Hepatocyte (in vitro differentiated cells): Measurements from ENCODE around the gene RPS6KA2. TPM values are rescaled to one million over a fixed set of nuclear protein-coding genes. Genes with fewer than 3 reads are reported as not detected.

Source experiments
- DNase-seq: peaks from one replicate; pipeline ENCODE4 v3.0.0-alpha.2; 2016; ENCODE audit warnings: low spot score
- H2AFZ ChIP-seq: fragments of 200-600 bp; sonication (generic); 2 replicates; pipeline ENCODE4 v1.6.0; 2016; ENCODE audit warnings: antibody characterized with exemption, mild to moderate bottlenecking
- H3K27ac ChIP-seq: fragments of 200-600 bp; sonication (generic); 2 replicates; pipeline ENCODE4 v1.5.1; 2016; ENCODE audit warnings: mild to moderate bottlenecking
- H3K27me3 ChIP-seq: fragments of 200-600 bp; sonication (generic); 2 replicates; pipeline ENCODE4 v1.6.1; 2016
- H3K36me3 ChIP-seq: fragments of 200-600 bp; sonication (generic); replicated peaks from 2 replicates; pipeline ENCODE4 v1.5.1; 2016; ENCODE audit warnings: low read depth; ENCODE audit not compliant: insufficient read depth
- H3K4me1 ChIP-seq: fragments of 200-600 bp; sonication (generic); 2 replicates; pipeline ENCODE4 v1.5.1; 2016; ENCODE audit warnings: mild to moderate bottlenecking, moderate library complexity; ENCODE audit not compliant: insufficient read depth
- H3K4me2 ChIP-seq: fragments of 200-600 bp; sonication (generic); 2 replicates; pipeline ENCODE4 v1.6.0; 2016
- H3K4me3 ChIP-seq: fragments of 200-600 bp; sonication (generic); 2 replicates; pipeline ENCODE4 v1.5.1; 2016; ENCODE audit warnings: mild to moderate bottlenecking
- H3K79me2 ChIP-seq: fragments of 200-600 bp; sonication (generic); 2 replicates; pipeline ENCODE4 v1.6.0; 2017; ENCODE audit warnings: mild to moderate bottlenecking
- H3K9me2 ChIP-seq: fragments of 200-600 bp; sonication (generic); replicated peaks from 2 replicates; pipeline ENCODE4 v1.6.0; 2017; ENCODE audit warnings: mild to moderate bottlenecking; ENCODE audit not compliant: insufficient read depth
- H3K9me3 ChIP-seq: fragments of 200-600 bp; sonication (generic); 2 replicates; pipeline ENCODE4 v1.5.1; 2016; ENCODE audit warnings: low read depth, mild to moderate bottlenecking
- H4K20me1 ChIP-seq: fragments of 200-600 bp; sonication (generic); 2 replicates; pipeline ENCODE4 v1.6.0; 2016; ENCODE audit warnings: mild to moderate bottlenecking; ENCODE audit not compliant: insufficient read depth, poor library complexity, severe bottlenecking
- EZH2 ChIP-seq: fragments of 200-600 bp; sonication (generic); IDR thresholded peaks from 2 replicates; pipeline ENCODE4 v1.6.1; 2016; ENCODE audit warnings: antibody characterized with exemption, mild to moderate bottlenecking, borderline replicate concordance
- EZH2phosphoT487 ChIP-seq: fragments of 200-600 bp; sonication (generic); IDR thresholded peaks from one replicate; pipeline ENCODE4 v1.6.1; 2018; ENCODE audit warnings: antibody characterized with exemption, mild to moderate bottlenecking, low read depth, moderate library complexity; ENCODE audit not compliant: unreplicated experiment, severe bottlenecking
- WGBS: methylation state at CpG from one replicate; pipeline ENCODE4 v1.1.6; 2016; ENCODE audit warnings: low lambda C conversion rate; ENCODE audit errors: missing lambda C conversion rate; 5-methylcytosine and 5-hydroxymethylcytosine counted together
- polyA plus RNA-seq: library from polyadenylated mRNA; unstranded; fragments of >200 nt; fragmentation: Nextera tagmentation; extraction: Ambion mirVana; gene quantifications from 2 replicates; pipeline ENCODE4 v1.2.1, GENCODE V29; 2016
- total RNA-seq: library from RNA; depleted of rRNA; stranded (reverse); fragments of >200 nt; gene quantifications from 2 replicates; pipeline ENCODE4 v1.2.3, GENCODE V29; 2014
- TF ChIP-seq, protein P1 (sequence below): fragments of 200-600 bp; sonication (generic); IDR thresholded peaks from 2 replicates; pipeline ENCODE4 v1.5.1; 2016; ENCODE audit warnings: antibody characterized with exemption, mild to moderate bottlenecking; ENCODE audit not compliant: poor library complexity

The RPS6KA2 gene
- total and polyA plus RNA-seq, 2 experiments from 2014 or later: 27.7 to 29.2 TPM

DNA sequence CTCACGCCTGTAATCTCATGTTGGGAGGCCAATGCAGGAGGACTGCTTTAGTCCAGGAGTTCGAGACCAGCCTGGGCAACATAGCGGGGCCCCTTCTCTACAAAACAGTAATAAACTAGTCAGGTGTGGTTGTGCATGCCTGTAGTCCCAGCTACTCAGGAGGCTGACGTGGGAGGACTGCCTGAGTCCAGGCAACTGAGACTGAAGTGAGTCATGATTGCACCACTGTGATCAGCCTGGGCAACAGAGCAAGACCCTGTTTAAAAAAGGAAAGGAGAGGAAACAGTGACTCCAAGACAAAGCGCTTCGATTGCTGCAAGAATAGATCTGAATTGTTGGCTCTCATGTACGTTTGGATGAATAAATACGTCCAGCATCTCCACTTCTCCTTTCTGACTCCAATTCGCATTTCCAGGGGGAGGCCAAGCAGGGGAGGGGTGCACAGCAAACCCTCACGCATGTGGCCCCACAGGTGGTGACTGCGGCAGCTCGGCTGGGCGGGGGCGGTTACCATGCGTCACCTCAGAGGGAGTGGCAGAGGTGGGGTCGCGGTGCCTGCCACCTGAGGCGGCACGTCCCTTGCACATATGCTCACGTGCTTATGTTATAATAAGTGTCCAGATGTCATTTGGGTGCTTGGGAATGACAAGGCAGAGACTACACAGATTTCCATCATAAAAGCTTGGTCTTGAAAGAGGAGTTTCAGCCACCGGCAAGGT lies 149.2 kb downstream of the RPS6KA2 start:
- no peaks in the 10 kb centered on the region for H3K4me1 ChIP-seq
- H2AFZ ChIP-seq: no peak overlapping the region
- H3K27me3 ChIP-seq: no peaks in the 10 kb centered on the region
- TF ChIP-seq EZH2 (no peak), EZH2phosphoT487 (no peak)
- TF ChIP-seq, protein P1, sequence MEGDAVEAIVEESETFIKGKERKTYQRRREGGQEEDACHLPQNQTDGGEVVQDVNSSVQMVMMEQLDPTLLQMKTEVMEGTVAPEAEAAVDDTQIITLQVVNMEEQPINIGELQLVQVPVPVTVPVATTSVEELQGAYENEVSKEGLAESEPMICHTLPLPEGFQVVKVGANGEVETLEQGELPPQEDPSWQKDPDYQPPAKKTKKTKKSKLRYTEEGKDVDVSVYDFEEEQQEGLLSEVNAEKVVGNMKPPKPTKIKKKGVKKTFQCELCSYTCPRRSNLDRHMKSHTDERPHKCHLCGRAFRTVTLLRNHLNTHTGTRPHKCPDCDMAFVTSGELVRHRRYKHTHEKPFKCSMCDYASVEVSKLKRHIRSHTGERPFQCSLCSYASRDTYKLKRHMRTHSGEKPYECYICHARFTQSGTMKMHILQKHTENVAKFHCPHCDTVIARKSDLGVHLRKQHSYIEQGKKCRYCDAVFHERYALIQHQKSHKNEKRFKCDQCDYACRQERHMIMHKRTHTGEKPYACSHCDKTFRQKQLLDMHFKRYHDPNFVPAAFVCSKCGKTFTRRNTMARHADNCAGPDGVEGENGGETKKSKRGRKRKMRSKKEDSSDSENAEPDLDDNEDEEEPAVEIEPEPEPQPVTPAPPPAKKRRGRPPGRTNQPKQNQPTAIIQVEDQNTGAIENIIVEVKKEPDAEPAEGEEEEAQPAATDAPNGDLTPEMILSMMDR: no peak
- H4K20me1 ChIP-seq: no peaks in the 10 kb centered on the region
- no peak overlapping the region for H3K4me2 ChIP-seq
- WGBS: 96% methylated on average over 21 of the region's 21 CpGs
- H3K79me2 ChIP-seq: no peaks in the 10 kb centered on the region
- DNase-seq: no peak
- no peaks in the 10 kb centered on the region for H3K9me3 ChIP-seq
- no peaks in the 10 kb centered on the region for H3K36me3 ChIP-seq
- no peak overlapping the region for H3K4me3 ChIP-seq
- no peaks in the 10 kb centered on the region for H3K9me2 ChIP-seq
- no peak overlapping the region for H3K27ac ChIP-seq

DNA sequence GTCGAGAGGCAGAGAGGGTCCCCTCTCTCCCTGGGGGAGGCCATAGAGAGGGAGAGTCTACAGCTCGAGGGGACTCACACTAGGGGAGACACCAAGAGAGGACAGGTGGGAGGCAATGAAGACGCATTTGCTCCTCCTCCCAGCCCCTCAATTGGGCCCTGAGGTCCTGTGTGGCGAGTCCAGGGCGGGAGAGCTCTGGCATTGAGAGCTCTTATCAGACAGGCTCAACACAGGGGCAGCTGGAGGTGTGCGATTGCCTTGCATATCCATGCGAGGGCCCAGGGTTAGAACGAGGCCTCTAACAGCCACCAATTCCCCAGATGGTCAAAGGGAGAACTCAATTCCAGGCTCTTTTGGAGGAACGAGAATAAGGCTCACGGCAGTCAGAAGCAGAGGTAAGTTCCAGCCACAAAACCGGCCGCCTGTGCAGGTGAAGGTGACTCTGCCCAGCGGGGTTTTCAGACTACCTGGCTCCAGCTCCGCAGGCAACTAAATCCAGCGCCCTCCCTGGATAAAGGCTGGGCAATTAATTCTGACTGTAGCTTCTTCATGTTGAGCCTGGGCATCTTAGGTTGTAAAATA lies 150.3 kb downstream of the RPS6KA2 start:
- Histone ChIP-seq H3K79me2 (no peaks in the 10 kb centered on the region), H3K27ac (no peak overlapping the region), H3K4me1 (no peaks in the 10 kb centered on the region), H3K9me3 (no peaks in the 10 kb centered on the region), H3K36me3 (no peaks in the 10 kb centered on the region), H3K27me3 (no peaks in the 10 kb centered on the region), H3K9me2 (no peaks in the 10 kb centered on the region), H2AFZ (no peak overlapping the region), H3K4me2 (no peak overlapping the region), H3K4me3 (no peak overlapping the region), H4K20me1 (no peaks in the 10 kb centered on the region)
- no peak for TF ChIP-seq EZH2phosphoT487
- TF ChIP-seq, protein P1: no peak
- no peak for TF ChIP-seq EZH2
- DNase-seq: no peak
- 87% methylated on average over 15 of the region's 15 CpGs for WGBS

DNA sequence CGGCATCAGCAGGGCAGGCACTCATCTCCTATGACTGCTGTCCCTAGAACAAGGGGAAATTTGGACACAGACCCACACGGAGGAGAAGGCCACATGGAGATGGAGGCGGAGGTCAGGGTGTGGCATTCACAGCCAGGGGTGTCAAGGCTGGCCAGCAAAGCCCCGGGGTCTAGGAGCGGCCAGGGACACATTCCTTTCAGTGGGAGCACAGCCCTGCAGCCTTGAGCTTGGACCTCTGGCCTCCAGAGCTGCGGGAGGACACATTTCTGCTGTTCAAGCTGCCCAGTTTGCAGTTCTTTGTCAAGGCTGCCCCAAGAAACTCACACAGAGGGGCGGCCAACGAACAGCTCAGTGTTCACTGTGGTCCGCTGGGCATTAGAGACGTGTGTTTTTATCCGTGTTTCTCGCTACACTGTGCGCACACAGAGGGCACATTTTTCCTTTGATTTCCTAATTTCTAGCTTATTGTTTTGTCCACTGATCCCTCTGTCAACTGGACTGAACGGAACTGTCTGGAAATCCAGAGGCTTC lies 150.9 kb downstream of the RPS6KA2 start:
- Histone ChIP-seq H3K27me3 (no peaks in the 10 kb centered on the region), H2AFZ (no peak overlapping the region), H3K27ac (no peak overlapping the region), H3K36me3 (no peaks in the 10 kb centered on the region), H3K4me3 (no peak overlapping the region), H3K9me2 (no peaks in the 10 kb centered on the region), H3K79me2 (no peaks in the 10 kb centered on the region), H3K4me2 (no peak overlapping the region), H4K20me1 (no peaks in the 10 kb centered on the region), H3K4me1 (no peaks in the 10 kb centered on the region), H3K9me3 (no peaks in the 10 kb centered on the region)
- DNase-seq: no peak
- 89% methylated on average over 14 of the region's 14 CpGs for whole genome bisulfite sequencing
- TF ChIP-seq, protein P1: no peak
- TF ChIP-seq EZH2 (no peak), EZH2phosphoT487 (no peak)
